SK-N-SH (cell line): ENCODE measurements around the gene INPP5E. TPM values are rescaled to one million over a fixed set of nuclear protein-coding genes. Genes with fewer than 3 reads are reported as not detected.
"Not testable (repeated sequence)": the region's sequence is repeated elsewhere in the genome, so short reads cannot be mapped to it uniquely, and the experiment has no call there.

Experiments used
- CTCF ChIA-PET: fragments of 300-600, 350-600 bp; formaldehyde crosslinking; extraction: SDS; loops from one replicate; lab custom pipeline; 2021; lab: Yijun Ruan, JAX
- POLR2A ChIA-PET: fragments of 350-600 bp; sonication (Branson Sonifier 250); formaldehyde crosslinking; extraction: SDS; loops from one replicate; lab custom pipeline; 2020; ENCODE audit warnings: antibody characterized with exemption, inconsistent platforms; lab: Yijun Ruan, JAX
- DNase-seq: peaks from one replicate; pipeline ENCODE4 v3.0.0; 2012
- H2AFZ ChIP-seq: fragments of 200-600 bp; sonication (generic); 2 replicates; pipeline ENCODE4 v1.8.1; 2016; ENCODE audit warnings: antibody characterized with exemption, mild to moderate bottlenecking, low read depth
- H3F3A ChIP-seq: fragments of 200-600 bp; sonication (generic); replicated peaks from 2 replicates; pipeline ENCODE3; 2016; ENCODE audit warnings: antibody characterized with exemption, mild to moderate bottlenecking; ENCODE audit not compliant: insufficient read depth
- H3K27ac ChIP-seq, 2 experiments: fragments of 200-500 bp in 1 of 2; fragments of 200-600 bp in 1 of 2; sonication (Bioruptor generic) in 1 of 2; sonication (generic), shearing (Covaris generic) in 1 of 2; 2 replicates each; pipeline versions ENCODE4 v1.5.1 to v1.6.1; 2014 to 2016; ENCODE audit warnings: low read depth in 2 of 2, inconsistent platforms in 1 of 2, low read length in 1 of 2, mild to moderate bottlenecking in 1 of 2, mixed read lengths in 1 of 2
- H3K27me3 ChIP-seq: fragments of 200-600 bp; sonication (generic), shearing (Covaris generic); 2 replicates; pipeline ENCODE4 v1.6.1; 2016; ENCODE audit warnings: mixed run types; ENCODE audit not compliant: insufficient read depth
- H3K36me3 ChIP-seq, 2 experiments: fragments of 200-500 bp in 1 of 2; fragments of 200-600 bp in 1 of 2; sonication (Bioruptor generic) in 1 of 2; sonication (generic) in 1 of 2; replicated peaks in 1 of 2; 2 replicates each; pipeline versions ENCODE3 to v1.5.1; 2014 to 2016; ENCODE audit warnings: low read length in 1 of 2, mild to moderate bottlenecking in 1 of 2; ENCODE audit not compliant: insufficient read depth in 2 of 2, control insufficient read depth in 1 of 2
- H3K4me1 ChIP-seq, 2 experiments: fragments of 200-500 bp in 1 of 2; fragments of 200-600 bp in 1 of 2; sonication (Bioruptor generic) in 1 of 2; sonication (generic), shearing (Covaris generic) in 1 of 2; 2 replicates each; pipeline versions ENCODE4 v1.5.1 to v1.6.1; 2014 to 2016; ENCODE audit warnings: low read depth in 1 of 2, low read length in 1 of 2, mixed run types in 1 of 2; ENCODE audit not compliant: insufficient read depth in 2 of 2, control insufficient read depth in 1 of 2
- H3K4me2 ChIP-seq: fragments of 200-600 bp; sonication (generic), shearing (Covaris generic); 2 replicates; pipeline ENCODE4 v1.6.1; 2017; ENCODE audit warnings: mixed run types
- H3K4me3 ChIP-seq, 2 experiments: fragments of 200-500 bp in 1 of 2; fragments of 200-600 bp in 1 of 2; sonication (Bioruptor generic) in 1 of 2; sonication (generic), shearing (Covaris generic) in 1 of 2; 2 replicates each; pipeline versions ENCODE4 v1.5.1 to v1.8.1; 2014 to 2016; ENCODE audit warnings: low read depth in 2 of 2, inconsistent platforms in 1 of 2, low read length in 1 of 2, mild to moderate bottlenecking in 1 of 2, mixed read lengths in 1 of 2, moderate library complexity in 1 of 2
- H3K79me2 ChIP-seq: fragments of 200-600 bp; sonication (generic); 2 replicates; pipeline ENCODE4 v1.8.1; 2017; ENCODE audit warnings: mild to moderate bottlenecking; ENCODE audit not compliant: insufficient read depth
- H3K9ac ChIP-seq: fragments of 200-600 bp; sonication (generic); 2 replicates; pipeline ENCODE4 v1.6.1; 2017; ENCODE audit warnings: mixed run types
- H3K9me2 ChIP-seq: fragments of 200-600 bp; sonication (generic); 2 replicates; pipeline ENCODE4 v1.6.1; 2017; ENCODE audit warnings: mixed run types
- H3K9me3 ChIP-seq: fragments of 200-600 bp; sonication (generic); 2 replicates; pipeline ENCODE4 v1.6.1; 2017; ENCODE audit warnings: mixed run types, mild to moderate bottlenecking, moderate library complexity
- H4K20me1 ChIP-seq: fragments of 200-600 bp; sonication (generic); 2 replicates; pipeline ENCODE4 v1.6.1; 2017; ENCODE audit warnings: mild to moderate bottlenecking, mixed run types; ENCODE audit not compliant: insufficient read depth
- EP300 ChIP-seq, 2 experiments: IDR thresholded peaks; 2 replicates each; pipeline versions ENCODE4 v1.4.0 to v1.6.1; 2012; ENCODE audit warnings: borderline replicate concordance in 1 of 2, low read depth in 1 of 2, low read length in 1 of 2
- EZH2phosphoT487 ChIP-seq: fragments of 200-600 bp; sonication (generic); IDR thresholded peaks from 2 replicates; pipeline ENCODE4 v1.6.1; 2017; ENCODE audit warnings: low read depth, mixed run types, mild to moderate bottlenecking, antibody characterized with exemption, moderate library complexity, borderline replicate concordance
- FOXM1 ChIP-seq: IDR thresholded peaks from 2 replicates; pipeline ENCODE4 v1.4.0; 2012; ENCODE audit warnings: low read depth, mild to moderate bottlenecking
- JUND ChIP-seq: IDR thresholded peaks from 2 replicates; pipeline ENCODE4 v1.4.0; 2012
- MAX ChIP-seq: IDR thresholded peaks from 2 replicates; pipeline ENCODE4 v1.4.0; 2012; ENCODE audit warnings: low read depth
- MXI1 ChIP-seq: IDR thresholded peaks from 2 replicates; pipeline ENCODE4 v1.6.1; 2012; ENCODE audit warnings: mild to moderate bottlenecking, low read depth, low read length, improper control_type of control experiment
- NFIC ChIP-seq: IDR thresholded peaks from 2 replicates; pipeline ENCODE4 v1.4.0; 2012; ENCODE audit warnings: borderline replicate concordance
- NRF1 ChIP-seq: IDR thresholded peaks from 2 replicates; pipeline ENCODE4 v1.6.1; 2012; ENCODE audit warnings: low read depth, mild to moderate bottlenecking, low read length
- RAD21 ChIP-seq: IDR thresholded peaks from 2 replicates; pipeline ENCODE4 v1.6.1; 2012; ENCODE audit warnings: mild to moderate bottlenecking, low read length
- RCOR1 ChIP-seq: fragments of 150-350 bp; IDR thresholded peaks from 2 replicates; pipeline ENCODE4 v1.6.1; 2017; ENCODE audit warnings: antibody characterized with exemption, low read length
- REST ChIP-seq: IDR thresholded peaks from 2 replicates; pipeline ENCODE4 v1.6.1; 2012; ENCODE audit warnings: mild to moderate bottlenecking, low read depth, low read length, moderate library complexity
- RFX5 ChIP-seq: IDR thresholded peaks from 2 replicates; pipeline ENCODE4 v1.6.1; 2012; ENCODE audit warnings: mild to moderate bottlenecking, improper control_type of control experiment, low read length
- RXRA ChIP-seq: IDR thresholded peaks from 2 replicates; pipeline ENCODE4 v1.4.0; 2012; ENCODE audit warnings: low read depth, mild to moderate bottlenecking, borderline replicate concordance
- SMC3 ChIP-seq: IDR thresholded peaks from 2 replicates; pipeline ENCODE4 v1.6.1; 2012; ENCODE audit warnings: low read depth, low read length, improper control_type of control experiment
- TAF1 ChIP-seq: IDR thresholded peaks from 2 replicates; pipeline ENCODE4 v1.6.1; 2012; ENCODE audit warnings: low read depth, mild to moderate bottlenecking, low read length, moderate library complexity, borderline replicate concordance
- USF1 ChIP-seq: IDR thresholded peaks from 2 replicates; pipeline ENCODE4 v1.4.0; 2012; ENCODE audit warnings: low read depth, borderline replicate concordance
- WGBS: methylation state at CpG from one replicate; pipeline ENCODE4 v1.1.6; 2017; ENCODE audit warnings: low lambda C conversion rate; 5-methylcytosine and 5-hydroxymethylcytosine counted together
- polyA plus RNA-seq, 3 experiments: library from polyadenylated mRNA; depleted of rRNA; stranded (reverse); fragments of >200 nt; gene quantifications; 2 replicates each; pipeline ENCODE4 v1.2.3, GENCODE V29; 2012

The INPP5E gene
- polyA plus RNA-seq, 1 of the 3 experiments (the other 2 are of a cell fraction): 12.8 TPM

- Histone ChIP-seq H3K27ac (no peak overlapping the region), H3K9ac (no peak overlapping the region), H3K27me3 (no peaks in the 10 kb centered on the region), H3K79me2 (peaks cover 13% of the 10 kb centered on the region; the same call in 1 of the 2 replicates), H3F3A (peaks cover 20% of the 10 kb centered on the region), H3K36me3 (peaks cover 4 to 47% of the 10 kb centered on the region in 2 experiments), H3K4me3 (no peak overlapping the region), H4K20me1 (peaks cover 12% of the 10 kb centered on the region; the same call in 1 of the 2 replicates), H3K4me2 (no peak overlapping the region), H3K4me1 (no peaks in the 10 kb centered on the region), H3K9me3 (no peaks in the 10 kb centered on the region), H2AFZ (no peak overlapping the region), H3K9me2 (no peaks in the 10 kb centered on the region)
- TF ChIP-seq EZH2phosphoT487 (no peak), RCOR1 (no peak), RXRA (no peak), SMC3 (no peak), MAX (no peak)
- ChIA-PET CTCF (interaction anchor here (0.9 to 1.8 kb wide), 2 partner anchors 11 to 29 kb away, joined by 3 to 6 read pairs; no protein-coding TSS in a partner anchor), POLR2A (no interaction called here)
- DNase-seq: no peak
- WGBS: 94% methylated on average over 7 of the region's 21 CpGs
Measured at GRCh38 chr9:136429075-136429628, 10.5 kb downstream of the INPP5E start.

GRCh38 chr9:136426787-136427186 lies 12.9 kb downstream of the INPP5E start:
- WGBS: 91% methylated on average over 12 of the region's 12 CpGs
- Histone ChIP-seq H3F3A (peaks cover 20% of the 10 kb centered on the region), H3K27ac (no peak overlapping the region), H2AFZ (no peak overlapping the region), H4K20me1 (no peaks in the 10 kb centered on the region), H3K27me3 (no peaks in the 10 kb centered on the region), H3K79me2 (no peaks in the 10 kb centered on the region), H3K36me3 (peaks cover 7 to 46% of the 10 kb centered on the region in 2 experiments), H3K4me3 (no peak overlapping the region), H3K9me2 (no peaks in the 10 kb centered on the region)
- POLR2A ChIA-PET: no interaction called here
- CTCF ChIA-PET: no interaction called here
- no peak for DNase-seq
- no peak for TF ChIP-seq RAD21
- TF ChIP-seq MXI1: no peak
- TF ChIP-seq FOXM1: no peak
- TF ChIP-seq TAF1: no peak
- TF ChIP-seq NFIC: no peak
- no peak for TF ChIP-seq EP300 (IDR thresholded peaks at IDR 0.05; ENCODE audit: borderline replicate concordance in 1 of 2, low read depth in 1 of 2, low read length in 1 of 2)
- TF ChIP-seq USF1: no peak
- TF ChIP-seq NRF1: no peak
- TF ChIP-seq JUND: no peak
- TF ChIP-seq RFX5: no peak
- TF ChIP-seq RXRA: no peak
- no peak for TF ChIP-seq REST
- TF ChIP-seq, all 33 proteins: peak for 0
- Histone ChIP-seq H3K9me3 (no peaks in the 10 kb centered on the region), H3K4me1 (no peaks in the 10 kb centered on the region), H3K9ac (no peak overlapping the region), H3K4me2 (no peak overlapping the region)

GRCh38 chr9:136425367-136425766 lies 14.3 kb downstream of the INPP5E start:
- not testable (repeated sequence) for DNase-seq, H3K27me3 ChIP-seq, H3K9me3 ChIP-seq, H4K20me1 ChIP-seq, H3K9ac ChIP-seq, H3K4me2 ChIP-seq, H3K4me3 ChIP-seq, H3K27ac ChIP-seq, H2AFZ ChIP-seq, H3K9me2 ChIP-seq, H3K79me2 ChIP-seq, H3K4me1 ChIP-seq
- ChIA-PET POLR2A (interaction anchor here (1.5 kb wide), 1 partner anchor 9 kb away, joined by 5 read pairs; no protein-coding TSS in a partner anchor), CTCF (interaction anchor here (1.3 kb wide), 1 partner anchor 14 kb away, joined by 4 read pairs; no protein-coding TSS in a partner anchor)
- peaks cover 20% of the 10 kb centered on the region for H3F3A ChIP-seq
- H3K36me3 ChIP-seq: peaks cover 16 to 50% of the 10 kb centered on the region in 2 experiments
- 91% methylated on average over 7 of the region's 7 CpGs for WGBS
